Keratinocyte (primary cell): Measurements from ENCODE around the gene LST1.

Experiments used
- EZH2 ChIP-seq: IDR thresholded peaks from one replicate; pipeline ENCODE4 v1.6.1; 2012; ENCODE audit warnings: inconsistent platforms, mild to moderate bottlenecking, low read length, moderate library complexity
- TF ChIP-seq, protein P1 (sequence below), 3 experiments: IDR thresholded peaks in 1 of 3; conservative IDR thresholded peaks in 1 of 3; optimal IDR thresholded peaks in 1 of 3; 2 replicates in 2 of 3; 3 replicates in 1 of 3; pipeline versions ENCODE3 to v1.5.1; 2011; ENCODE audit warnings: low read length in 3 of 3, mild to moderate bottlenecking in 3 of 3, moderate library complexity in 2 of 3, control low read depth in 1 of 3, inconsistent platforms in 1 of 3; ENCODE audit not compliant: insufficient read depth in 2 of 3; ENCODE audit errors: extremely low read depth in 1 of 3

DNA sequence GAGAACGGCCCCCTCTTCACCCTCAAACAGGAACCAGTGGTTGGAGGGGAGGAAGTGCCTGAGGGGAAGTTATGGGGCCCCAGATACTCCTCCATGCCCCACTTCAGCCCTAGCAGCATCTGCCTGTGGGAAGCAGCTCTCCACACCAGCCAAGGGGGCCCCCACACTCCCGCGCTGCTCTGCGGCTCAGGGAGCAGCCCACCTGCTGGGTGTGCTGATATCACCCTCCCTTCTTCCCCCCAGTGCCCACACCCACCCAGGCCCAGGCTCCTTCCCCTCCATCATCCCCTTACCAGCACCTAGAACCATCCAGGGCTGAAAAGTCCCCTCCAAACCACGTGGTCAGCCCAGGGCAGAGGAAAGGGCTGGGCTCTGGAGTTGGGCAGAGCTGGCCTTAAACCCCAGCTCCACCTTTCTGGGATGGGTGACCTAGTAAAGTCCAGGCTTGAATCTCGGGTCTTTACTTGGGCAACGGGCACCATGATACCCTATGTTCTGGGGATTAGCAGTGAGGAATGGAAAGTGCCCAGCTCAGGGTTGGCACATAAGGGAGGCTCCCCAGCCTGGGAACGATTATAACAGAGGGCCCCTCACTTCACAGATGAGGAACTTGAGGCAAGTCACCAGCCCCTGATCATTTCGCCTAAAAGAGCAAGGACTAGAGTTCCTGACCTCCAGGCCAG is 663 bp downstream of the LST1 start:
- TF ChIP-seq, protein P1, sequence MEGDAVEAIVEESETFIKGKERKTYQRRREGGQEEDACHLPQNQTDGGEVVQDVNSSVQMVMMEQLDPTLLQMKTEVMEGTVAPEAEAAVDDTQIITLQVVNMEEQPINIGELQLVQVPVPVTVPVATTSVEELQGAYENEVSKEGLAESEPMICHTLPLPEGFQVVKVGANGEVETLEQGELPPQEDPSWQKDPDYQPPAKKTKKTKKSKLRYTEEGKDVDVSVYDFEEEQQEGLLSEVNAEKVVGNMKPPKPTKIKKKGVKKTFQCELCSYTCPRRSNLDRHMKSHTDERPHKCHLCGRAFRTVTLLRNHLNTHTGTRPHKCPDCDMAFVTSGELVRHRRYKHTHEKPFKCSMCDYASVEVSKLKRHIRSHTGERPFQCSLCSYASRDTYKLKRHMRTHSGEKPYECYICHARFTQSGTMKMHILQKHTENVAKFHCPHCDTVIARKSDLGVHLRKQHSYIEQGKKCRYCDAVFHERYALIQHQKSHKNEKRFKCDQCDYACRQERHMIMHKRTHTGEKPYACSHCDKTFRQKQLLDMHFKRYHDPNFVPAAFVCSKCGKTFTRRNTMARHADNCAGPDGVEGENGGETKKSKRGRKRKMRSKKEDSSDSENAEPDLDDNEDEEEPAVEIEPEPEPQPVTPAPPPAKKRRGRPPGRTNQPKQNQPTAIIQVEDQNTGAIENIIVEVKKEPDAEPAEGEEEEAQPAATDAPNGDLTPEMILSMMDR (optimal IDR thresholded peaks at IDR 0.05 in 1 of 3, IDR thresholded peaks at IDR 0.05 in 1 of 3, conservative IDR thresholded peaks at IDR 0.05 in 1 of 3; ENCODE audit: extremely low read depth in 1 of 3, insufficient read depth in 2 of 3, low read length in 3 of 3), result no peak
- TF ChIP-seq EZH2, result no peak
